ENCODE measurements around the gene HOXD4.

The HOXD4 gene

DNA sequence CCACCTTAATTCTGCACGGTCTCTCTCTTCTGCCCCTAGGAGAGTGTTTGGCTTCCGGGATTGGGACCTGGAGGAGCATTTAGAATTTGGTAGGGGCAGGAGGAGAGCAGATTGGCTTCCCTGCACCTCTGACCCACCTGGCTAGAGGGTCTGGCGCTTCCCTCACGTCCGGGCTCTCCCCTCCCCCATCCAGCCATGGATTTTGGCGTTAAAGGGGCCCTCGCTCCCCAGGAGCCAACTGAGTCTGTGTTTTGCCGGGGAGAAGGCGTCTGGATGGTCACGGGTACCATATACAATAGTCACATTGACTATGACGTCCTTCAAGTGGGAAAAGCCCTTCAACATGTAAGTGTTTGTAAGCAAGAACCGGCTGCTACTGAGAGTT lies 12.3 kb downstream of the HOXD4 start:
- no peaks in the 10 kb centered on the region; the same call in 1 of the 2 replicates for H3K9me3 ChIP-seq (ENCODE audit: control insufficient read depth, insufficient read depth, low read length)
- no peak overlapping the region for H3K27ac ChIP-seq (ENCODE audit: low read depth, low read length)
- no peaks in the 10 kb centered on the region for H3K9me2 ChIP-seq (replicated peaks; ENCODE audit: control insufficient read depth, low read length)
- no peaks in the 10 kb centered on the region for H3K27me3 ChIP-seq (ENCODE audit: control insufficient read depth, low read length)
- no peaks in the 10 kb centered on the region for H3K4me1 ChIP-seq (ENCODE audit: control insufficient read depth, low read length)
- no peaks in the 10 kb centered on the region for H4K20me1 ChIP-seq (ENCODE audit: control insufficient read depth, insufficient read depth, low read depth, low read length)
- no peak for TF ChIP-seq EZH2phosphoT487 (IDR thresholded peaks at IDR 0.05; ENCODE audit: borderline replicate concordance, low read length)
- TF ChIP-seq, protein P1, sequence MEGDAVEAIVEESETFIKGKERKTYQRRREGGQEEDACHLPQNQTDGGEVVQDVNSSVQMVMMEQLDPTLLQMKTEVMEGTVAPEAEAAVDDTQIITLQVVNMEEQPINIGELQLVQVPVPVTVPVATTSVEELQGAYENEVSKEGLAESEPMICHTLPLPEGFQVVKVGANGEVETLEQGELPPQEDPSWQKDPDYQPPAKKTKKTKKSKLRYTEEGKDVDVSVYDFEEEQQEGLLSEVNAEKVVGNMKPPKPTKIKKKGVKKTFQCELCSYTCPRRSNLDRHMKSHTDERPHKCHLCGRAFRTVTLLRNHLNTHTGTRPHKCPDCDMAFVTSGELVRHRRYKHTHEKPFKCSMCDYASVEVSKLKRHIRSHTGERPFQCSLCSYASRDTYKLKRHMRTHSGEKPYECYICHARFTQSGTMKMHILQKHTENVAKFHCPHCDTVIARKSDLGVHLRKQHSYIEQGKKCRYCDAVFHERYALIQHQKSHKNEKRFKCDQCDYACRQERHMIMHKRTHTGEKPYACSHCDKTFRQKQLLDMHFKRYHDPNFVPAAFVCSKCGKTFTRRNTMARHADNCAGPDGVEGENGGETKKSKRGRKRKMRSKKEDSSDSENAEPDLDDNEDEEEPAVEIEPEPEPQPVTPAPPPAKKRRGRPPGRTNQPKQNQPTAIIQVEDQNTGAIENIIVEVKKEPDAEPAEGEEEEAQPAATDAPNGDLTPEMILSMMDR (IDR thresholded peaks at IDR 0.05; ENCODE audit: low read depth, low read length, poor library complexity, severe bottlenecking), result no peak
- no peaks in the 10 kb centered on the region for H3F3A ChIP-seq (ENCODE audit: control insufficient read depth, insufficient read depth)
- H3K36me3 ChIP-seq (ENCODE audit: control insufficient read depth, low read length), result no peaks in the 10 kb centered on the region
- H3K4me3 ChIP-seq (ENCODE audit: low read length), result no peak overlapping the region
- H3K4me2 ChIP-seq (ENCODE audit: low read length), result no peak overlapping the region
- no peaks in the 10 kb centered on the region for H3K79me2 ChIP-seq (ENCODE audit: control insufficient read depth, low read length)

DNA sequence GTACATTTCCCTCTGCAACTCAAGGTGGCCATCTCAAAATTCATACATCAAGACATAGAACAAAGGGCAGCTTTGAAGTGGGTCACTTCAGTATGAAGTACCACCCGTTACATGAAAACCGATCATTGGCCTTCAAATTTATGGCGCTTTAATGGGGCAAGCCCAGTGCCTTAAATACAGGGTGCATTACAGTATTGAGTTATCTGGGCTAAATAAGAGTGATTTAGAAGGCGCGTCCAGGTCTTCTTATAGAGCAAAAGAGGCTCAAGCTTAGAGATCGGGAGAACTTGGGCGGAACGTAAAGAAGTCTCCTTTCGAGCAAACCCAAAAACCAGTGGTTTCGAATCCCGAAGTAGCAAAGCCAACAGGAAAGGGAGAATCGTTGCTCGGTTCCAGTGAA lies 12.9 kb downstream of the HOXD4 start:
- Histone ChIP-seq H3K79me2 (ENCODE audit: control insufficient read depth, low read length) (no peaks in the 10 kb centered on the region), H3K9me3 (ENCODE audit: control insufficient read depth, insufficient read depth, low read length) (no peaks in the 10 kb centered on the region; the same call in 1 of the 2 replicates), H4K20me1 (ENCODE audit: control insufficient read depth, insufficient read depth, low read depth, low read length) (no peaks in the 10 kb centered on the region), H3F3A (ENCODE audit: control insufficient read depth, insufficient read depth) (no peaks in the 10 kb centered on the region), H3K9me2 (replicated peaks; ENCODE audit: control insufficient read depth, low read length) (no peaks in the 10 kb centered on the region), H3K27ac (ENCODE audit: low read depth, low read length) (no peak overlapping the region), H3K4me1 (ENCODE audit: control insufficient read depth, low read length) (no peaks in the 10 kb centered on the region), H3K4me2 (ENCODE audit: low read length) (no peak overlapping the region), H3K27me3 (ENCODE audit: control insufficient read depth, low read length) (no peaks in the 10 kb centered on the region), H3K36me3 (ENCODE audit: control insufficient read depth, low read length) (no peaks in the 10 kb centered on the region), H3K4me3 (ENCODE audit: low read length) (no peak overlapping the region)
- no peak for TF ChIP-seq EZH2phosphoT487 (IDR thresholded peaks at IDR 0.05; ENCODE audit: borderline replicate concordance, low read length)
- TF ChIP-seq, protein P1 (IDR thresholded peaks at IDR 0.05; ENCODE audit: low read depth, low read length, poor library complexity, severe bottlenecking), result no peak

DNA sequence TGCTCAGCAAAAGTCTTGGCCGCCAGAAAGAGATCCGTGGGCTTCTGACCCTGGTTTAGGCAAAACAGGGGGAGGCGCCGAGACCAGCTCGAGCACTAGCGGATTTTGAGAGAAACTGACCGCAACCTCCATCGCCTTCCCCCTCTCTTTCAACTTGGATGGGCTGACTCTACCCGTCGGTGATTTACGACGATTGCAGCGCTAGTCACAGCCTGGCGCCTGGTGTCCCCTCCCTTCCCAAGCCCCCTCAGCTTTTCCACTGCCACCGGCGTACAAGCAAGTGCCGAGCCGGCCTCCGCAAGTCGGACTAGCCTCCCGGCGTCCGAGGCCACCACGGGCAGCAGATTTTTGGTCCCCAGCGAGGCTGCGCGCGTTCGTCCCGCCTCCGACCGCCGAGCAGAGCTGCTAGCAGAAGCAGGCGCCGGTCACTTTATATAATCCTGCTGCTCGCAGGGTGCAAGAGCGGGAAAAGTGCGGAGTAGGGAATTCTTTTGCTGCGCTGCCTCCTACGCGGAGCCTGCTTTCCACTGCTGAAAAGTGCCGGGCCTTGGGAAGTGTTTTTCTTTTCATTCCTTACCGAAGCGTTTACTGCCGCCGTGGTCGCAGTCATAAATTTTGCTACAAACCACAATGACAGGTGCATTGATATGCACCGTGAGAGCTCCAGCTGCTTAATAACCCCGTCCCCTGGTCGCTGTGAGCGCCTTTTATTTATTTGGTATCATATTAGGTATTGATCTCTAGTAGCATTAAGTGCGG lies 13.4 kb downstream of the HOXD4 start:
- Histone ChIP-seq H3K4me2 (ENCODE audit: low read length) (no peak overlapping the region), H3K9me2 (replicated peaks; ENCODE audit: control insufficient read depth, low read length) (no peaks in the 10 kb centered on the region), H3K27ac (ENCODE audit: low read depth, low read length) (no peak overlapping the region), H3K4me1 (ENCODE audit: control insufficient read depth, low read length) (no peaks in the 10 kb centered on the region), H3F3A (ENCODE audit: control insufficient read depth, insufficient read depth) (no peaks in the 10 kb centered on the region), H4K20me1 (ENCODE audit: control insufficient read depth, insufficient read depth, low read depth, low read length) (no peaks in the 10 kb centered on the region), H3K4me3 (ENCODE audit: low read length) (no peak overlapping the region), H3K79me2 (ENCODE audit: control insufficient read depth, low read length) (no peaks in the 10 kb centered on the region), H3K27me3 (ENCODE audit: control insufficient read depth, low read length) (no peaks in the 10 kb centered on the region), H3K9me3 (ENCODE audit: control insufficient read depth, insufficient read depth, low read length) (no peaks in the 10 kb centered on the region; the same call in 1 of the 2 replicates), H3K36me3 (ENCODE audit: control insufficient read depth, low read length) (no peaks in the 10 kb centered on the region)
- TF ChIP-seq, protein P1 (IDR thresholded peaks at IDR 0.05; ENCODE audit: low read depth, low read length, poor library complexity, severe bottlenecking), result no peak
- TF ChIP-seq EZH2phosphoT487 (IDR thresholded peaks at IDR 0.05; ENCODE audit: borderline replicate concordance, low read length), result no peak
